Keratinocyte (primary cell): ENCODE measurements around the gene ENDOU. TPM values are rescaled to one million over a fixed set of nuclear protein-coding genes. Genes with fewer than 3 reads are reported as not detected.

Source experiments
- DNase-seq: peaks from one replicate; pipeline ENCODE4 v3.0.0-alpha.2; 2011; ENCODE audit warnings: low read depth, missing footprints, low spot score
- FAIRE-seq: peaks from 2 replicates; lab custom pipeline; 2011; peaks lifted over from hg19 to GRCh38; lab: Jason Lieb, UNC
- H2AFZ ChIP-seq: 2 replicates; pipeline ENCODE4 v1.6.0; 2012; ENCODE audit warnings: low read length, control low read depth, inconsistent platforms; ENCODE audit not compliant: control insufficient read depth
- H3K27ac ChIP-seq: 2 replicates; pipeline ENCODE4 v1.5.1; 2011; ENCODE audit warnings: low read length; ENCODE audit not compliant: control insufficient read depth, insufficient read depth
- H3K27me3 ChIP-seq: 3 replicates; pipeline ENCODE4 v1.6.0; 2011; ENCODE audit warnings: low read length; ENCODE audit not compliant: control insufficient read depth, insufficient read depth; ENCODE audit errors: extremely low read depth
- H3K36me3 ChIP-seq, 2 experiments: 2 replicates in 1 of 2; 3 replicates in 1 of 2; pipeline ENCODE4 v1.5.1; 2011; ENCODE audit warnings: low read length in 2 of 2, mild to moderate bottlenecking in 1 of 2; ENCODE audit not compliant: control insufficient read depth in 2 of 2, insufficient read depth in 2 of 2; ENCODE audit errors: extremely low read depth in 1 of 2
- H3K4me1 ChIP-seq: 3 replicates; pipeline ENCODE4 v1.5.1; 2011; ENCODE audit warnings: low read length; ENCODE audit not compliant: control insufficient read depth, insufficient read depth; ENCODE audit errors: extremely low read depth
- H3K4me2 ChIP-seq: 3 replicates; pipeline ENCODE4 v1.6.0; 2011; ENCODE audit warnings: low read depth, low read length; ENCODE audit not compliant: control insufficient read depth, insufficient read depth; ENCODE audit errors: extremely low read depth
- H3K4me3 ChIP-seq, 3 experiments: fragments of 200-600 bp in 1 of 3; sonication (generic) in 1 of 3; 2 replicates in 2 of 3; 3 replicates in 1 of 3; pipeline ENCODE4 v1.5.1; 2011 to 2016; ENCODE audit warnings: low read length in 3 of 3, mild to moderate bottlenecking in 3 of 3, control low read depth in 2 of 3, inconsistent platforms in 1 of 3, low read depth in 1 of 3, mixed read lengths in 1 of 3, mixed run types in 1 of 3, moderate library complexity in 1 of 3; ENCODE audit not compliant: control insufficient read depth in 2 of 3, insufficient read depth in 2 of 3; ENCODE audit errors: extremely low read depth in 1 of 3
- H3K79me2 ChIP-seq: 2 replicates; pipeline ENCODE4 v1.6.0; 2012; ENCODE audit warnings: low read length; ENCODE audit not compliant: control insufficient read depth, insufficient read depth
- H3K9ac ChIP-seq: 3 replicates; pipeline ENCODE4 v1.6.0; 2011; ENCODE audit warnings: low read length; ENCODE audit not compliant: control insufficient read depth, insufficient read depth; ENCODE audit errors: extremely low read depth
- H3K9me1 ChIP-seq: 3 replicates; pipeline ENCODE4 v1.6.0; 2011; ENCODE audit warnings: low read length; ENCODE audit not compliant: control insufficient read depth, insufficient read depth; ENCODE audit errors: extremely low read depth
- H3K9me3 ChIP-seq: 2 replicates; pipeline ENCODE4 v1.5.1; 2012; ENCODE audit warnings: low read depth, low read length; ENCODE audit not compliant: control insufficient read depth
- H4K20me1 ChIP-seq: 3 replicates; pipeline ENCODE4 v1.6.0; 2011; ENCODE audit warnings: low read length; ENCODE audit not compliant: control insufficient read depth, insufficient read depth; ENCODE audit errors: extremely low read depth
- EZH2 ChIP-seq: IDR thresholded peaks from one replicate; pipeline ENCODE4 v1.6.1; 2012; ENCODE audit warnings: inconsistent platforms, mild to moderate bottlenecking, low read length, moderate library complexity
- dilution Hi-C: fragments of 300-500 bp; cut with MboI; formaldehyde crosslinking; loops from one replicate; pipeline ENCODE4 v1.7.0; 2020; ENCODE audit warnings: low sequenced_read_pairs; ENCODE audit not compliant: extremely low pct_ligation_motif_present
- polyA plus RNA-seq, 5 experiments: library from polyadenylated mRNA; depleted of rRNA in 3 of 5; stranded (reverse) in 3 of 5; stranded (forward) in 1 of 5; unstranded in 1 of 5; fragments of >200 nt; gene quantifications; 1 replicate in 1 of 5; 2 replicates in 3 of 5; 3 replicates in 1 of 5; pipeline versions ENCODE4 v1.2.1 to v1.2.3, GENCODE V29; 2011 to 2012; ENCODE audit warnings: missing spikeins in 2 of 5, low read depth in 1 of 5, low replicate concordance in 1 of 5
- TF ChIP-seq, protein P1 (sequence below), 3 experiments: IDR thresholded peaks in 1 of 3; conservative IDR thresholded peaks in 1 of 3; optimal IDR thresholded peaks in 1 of 3; 2 replicates in 2 of 3; 3 replicates in 1 of 3; pipeline versions ENCODE3 to v1.5.1; 2011; ENCODE audit warnings: low read length in 3 of 3, mild to moderate bottlenecking in 3 of 3, moderate library complexity in 2 of 3, control low read depth in 1 of 3, inconsistent platforms in 1 of 3; ENCODE audit not compliant: insufficient read depth in 2 of 3; ENCODE audit errors: extremely low read depth in 1 of 3

The ENDOU gene
- polyA plus RNA-seq, 1 donor (not counting 4 experiments of a cell fraction or from before 2014, with no cell fraction given), result 0.33 TPM

GRCh38 chr12:47757840-47758583 lies 32.7 kb upstream of the ENDOU start:
- H3K4me2 ChIP-seq, result peak overlapping the region; percentile 86
- no peaks in the 10 kb centered on the region for H3K9me3 ChIP-seq
- H3K27me3 ChIP-seq, result no peaks in the 10 kb centered on the region
- FAIRE-seq, result no peak
- H3K27ac ChIP-seq, result no peak overlapping the region
- DNase-seq, result no peak
- peak overlapping the region; percentile 48 to 69 (median 64) for H3K4me3 ChIP-seq
- H4K20me1 ChIP-seq, result no peaks in the 10 kb centered on the region
- no peaks in the 10 kb centered on the region for H3K36me3 ChIP-seq
- TF ChIP-seq, protein P1, sequence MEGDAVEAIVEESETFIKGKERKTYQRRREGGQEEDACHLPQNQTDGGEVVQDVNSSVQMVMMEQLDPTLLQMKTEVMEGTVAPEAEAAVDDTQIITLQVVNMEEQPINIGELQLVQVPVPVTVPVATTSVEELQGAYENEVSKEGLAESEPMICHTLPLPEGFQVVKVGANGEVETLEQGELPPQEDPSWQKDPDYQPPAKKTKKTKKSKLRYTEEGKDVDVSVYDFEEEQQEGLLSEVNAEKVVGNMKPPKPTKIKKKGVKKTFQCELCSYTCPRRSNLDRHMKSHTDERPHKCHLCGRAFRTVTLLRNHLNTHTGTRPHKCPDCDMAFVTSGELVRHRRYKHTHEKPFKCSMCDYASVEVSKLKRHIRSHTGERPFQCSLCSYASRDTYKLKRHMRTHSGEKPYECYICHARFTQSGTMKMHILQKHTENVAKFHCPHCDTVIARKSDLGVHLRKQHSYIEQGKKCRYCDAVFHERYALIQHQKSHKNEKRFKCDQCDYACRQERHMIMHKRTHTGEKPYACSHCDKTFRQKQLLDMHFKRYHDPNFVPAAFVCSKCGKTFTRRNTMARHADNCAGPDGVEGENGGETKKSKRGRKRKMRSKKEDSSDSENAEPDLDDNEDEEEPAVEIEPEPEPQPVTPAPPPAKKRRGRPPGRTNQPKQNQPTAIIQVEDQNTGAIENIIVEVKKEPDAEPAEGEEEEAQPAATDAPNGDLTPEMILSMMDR (optimal IDR thresholded peaks at IDR 0.05 in 1 of 3, IDR thresholded peaks at IDR 0.05 in 1 of 3, conservative IDR thresholded peaks at IDR 0.05 in 1 of 3; ENCODE audit: extremely low read depth in 1 of 3, insufficient read depth in 2 of 3, low read length in 3 of 3), result no peak
- no peak for TF ChIP-seq EZH2
- H3K9me1 ChIP-seq, result no peaks in the 10 kb centered on the region
- no peaks in the 10 kb centered on the region for H3K79me2 ChIP-seq
- peak overlapping the region; percentile 83 for H3K9ac ChIP-seq
- H3K4me1 ChIP-seq, result peaks cover 57% of the 10 kb centered on the region
- no peak overlapping the region for H2AFZ ChIP-seq
- dilution Hi-C loops, result no loop called here

DNA sequence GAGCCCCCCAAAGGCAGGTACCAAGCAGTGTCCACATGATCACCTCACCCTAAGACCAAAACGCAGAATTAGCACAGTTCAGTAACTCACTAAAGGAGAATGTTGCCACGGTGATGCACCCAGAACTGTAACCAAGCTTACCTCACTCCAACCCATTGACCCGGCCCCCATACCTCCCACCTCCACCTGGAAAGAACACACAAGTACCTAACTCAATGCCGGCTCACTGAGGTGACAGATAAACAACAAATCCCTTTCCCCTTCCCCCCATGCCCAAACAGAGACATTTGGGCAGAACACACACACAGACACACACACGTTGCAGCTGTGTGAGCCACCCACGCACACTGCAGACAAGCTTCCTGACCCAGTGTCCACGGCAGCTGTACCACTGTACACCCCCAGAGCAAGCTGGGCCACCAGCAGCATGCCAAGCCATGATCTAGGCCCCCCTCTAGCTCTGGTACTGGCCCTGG lies 32.1 kb upstream of the ENDOU start:
- Histone ChIP-seq H2AFZ (no peak overlapping the region), H3K9ac (no peak overlapping the region), H4K20me1 (no peaks in the 10 kb centered on the region), H3K36me3 (no peaks in the 10 kb centered on the region), H3K9me3 (no peaks in the 10 kb centered on the region), H3K4me3 (peak overlapping the region in 2 of 3 experiments; percentile 48 to 69), H3K4me1 (peaks cover 61% of the 10 kb centered on the region), H3K27me3 (no peaks in the 10 kb centered on the region), H3K27ac (no peak overlapping the region), H3K79me2 (no peaks in the 10 kb centered on the region), H3K4me2 (peak overlapping the region; percentile 86), H3K9me1 (no peaks in the 10 kb centered on the region)
- TF ChIP-seq, protein P1 (optimal IDR thresholded peaks at IDR 0.05 in 1 of 3, IDR thresholded peaks at IDR 0.05 in 1 of 3, conservative IDR thresholded peaks at IDR 0.05 in 1 of 3; ENCODE audit: extremely low read depth in 1 of 3, insufficient read depth in 2 of 3, low read length in 3 of 3), result no peak
- TF ChIP-seq EZH2, result no peak
- FAIRE-seq, result no peak
- DNase-seq, result no peak
- dilution Hi-C loops, result no loop called here
